Esophagus squamous epithelium (tissue), 5 donors: ENCODE measurements around the gene TMEM245. TPM values are rescaled to one million over a fixed set of nuclear protein-coding genes. Genes with fewer than 3 reads are reported as not detected.

Experiments
- DNase-seq: peaks from one replicate; lab custom pipeline; 2025; lab: John Stamatoyannopoulos, UW
- H3K27ac ChIP-seq, 4 donors: fragments of 200-600 bp; sonication (generic); one replicate each; pipeline ENCODE4 v1.5.1; 2016 to 2019; ENCODE audit warnings: mild to moderate bottlenecking in 1 of 4
- H3K27me3 ChIP-seq, 4 donors: fragments of 200-600 bp; sonication (generic); 1 replicate in 3 of 4; 2 replicates in 1 of 4; pipeline versions ENCODE4 v1.5.1 to v1.6.0; 2017 to 2021; ENCODE audit warnings: antibody characterized with exemption in 1 of 4
- H3K36me3 ChIP-seq, 3 donors: fragments of 200-600 bp; sonication (generic); one replicate each; pipeline ENCODE4 v1.5.1; 2016 to 2019
- H3K4me1 ChIP-seq, 3 donors: fragments of 200-600 bp; sonication (generic); one replicate each; pipeline ENCODE4 v1.5.1; 2017 to 2019
- H3K4me3 ChIP-seq, 4 donors: fragments of 200-600 bp; sonication (generic); 1 replicate in 3 of 4; 2 replicates in 1 of 4; pipeline ENCODE4 v1.5.1; 2016 to 2019; ENCODE audit warnings: mild to moderate bottlenecking in 2 of 4, moderate library complexity in 1 of 4
- H3K9me3 ChIP-seq, 3 donors: fragments of 200-600 bp; sonication (generic); one replicate each; pipeline ENCODE4 v1.5.1; 2016 to 2019
- CTCF ChIP-seq, 6 experiments: fragments of 450-650 bp in 4 of 6; fragments of 200-600 bp in 2 of 6; sonication (generic) in 2 of 6; IDR thresholded peaks; one replicate each; pipeline ENCODE4 v1.5.1; 2016 to 2019; ENCODE audit warnings: antibody characterized with exemption in 6 of 6, mild to moderate bottlenecking in 4 of 6, moderate library complexity in 4 of 6
- POLR2A ChIP-seq, 4 donors: fragments of 450-650 bp; IDR thresholded peaks; one replicate each; pipeline ENCODE4 v1.6.1; 2017; ENCODE audit warnings: antibody characterized with exemption in 4 of 4, mild to moderate bottlenecking in 4 of 4, moderate library complexity in 3 of 4
- WGBS, 2 donors: methylation state at CpG; one replicate each; pipeline ENCODE4 v1.1.5; 2018; 5-methylcytosine and 5-hydroxymethylcytosine counted together
- intact Hi-C: fragments of 100-400 bp; cut with DNase I; formaldehyde crosslinking; loops from one replicate; pipeline ENCODE4 v1.15.0; 2022
- total RNA-seq, 4 donors: library from RNA; depleted of rRNA; stranded (reverse); fragments of >200 nt; gene quantifications; one replicate each; pipeline ENCODE4 v1.1.0, GENCODE V29; 2016
- donor health status: DM: yes; HTN: yes; CAD: no.

Gene TMEM245
- total RNA-seq, 4 donors from 2014 or later, result 12.5 to 45.4 (median 25.9) TPM

- TF ChIP-seq POLR2A (IDR thresholded peaks at IDR 0.05) (no peak), CTCF (IDR thresholded peaks at IDR 0.05) (no peak)
- no peaks in the 10 kb centered on the region for H3K9me3 ChIP-seq
- no peaks in the 10 kb centered on the region for H3K27me3 ChIP-seq
- 0% methylated on average over 2 of the region's 29 CpGs; no CpG with 5 or more reads in 1 of the 2 donors for WGBS, 2 donors
- H3K27ac ChIP-seq, result peak overlapping the region; percentile 78 to 98 (median 94)
- peak overlapping the region; percentile 86 to 99 (median 98) for H3K4me3 ChIP-seq
- H3K36me3 ChIP-seq, result no peaks in the 10 kb centered on the region
- DNase-seq, result no peak
- peaks cover 30 to 65% (median 44%) of the 10 kb centered on the region in 3 donors for H3K4me1 ChIP-seq
- intact Hi-C loops, result no loop called here
Observed at GRCh38 chr9:109118808-109119438, 824 bp downstream of the TMEM245 start.

- 15 to 23% methylated on average over 10 to 13 of the region's 14 CpGs for WGBS, 2 donors
- no peaks in the 10 kb centered on the region for H3K27me3 ChIP-seq
- peaks cover 32 to 69% (median 45%) of the 10 kb centered on the region in 3 donors for H3K4me1 ChIP-seq
- H3K27ac ChIP-seq, result peak overlapping the region; percentile 78 to 98 (median 94)
- TF ChIP-seq POLR2A (IDR thresholded peaks at IDR 0.05) (no peak), CTCF (IDR thresholded peaks at IDR 0.05) (no peak)
- no peak for DNase-seq
- no peaks in the 10 kb centered on the region for H3K9me3 ChIP-seq
- intact Hi-C loops, result no loop called here
- no peaks in the 10 kb centered on the region for H3K36me3 ChIP-seq
- H3K4me3 ChIP-seq, result peak overlapping the region; percentile 86 to 99 (median 98)
Observed at GRCh38 chr9:109117856-109118807, 1.6 kb downstream of the TMEM245 start.

- H3K36me3 ChIP-seq, result no peaks in the 10 kb centered on the region
- H3K9me3 ChIP-seq, result no peaks in the 10 kb centered on the region
- H3K4me1 ChIP-seq, result peaks cover 32 to 85% (median 57%) of the 10 kb centered on the region in 3 donors
- peak overlapping the region in 3 of 4 donors; percentile 33 to 98 (median 81) for H3K27ac ChIP-seq
- WGBS, 2 donors, result 70 to 77% methylated on average over 3 of the region's 3 CpGs
- TF ChIP-seq POLR2A (IDR thresholded peaks at IDR 0.05) (no peak), CTCF (IDR thresholded peaks at IDR 0.05) (no peak)
- no peak overlapping the region for H3K4me3 ChIP-seq
- intact Hi-C loops, result no loop called here
- H3K27me3 ChIP-seq, result no peaks in the 10 kb centered on the region
- DNase-seq, result no peak
Observed at GRCh38 chr9:109115931-109116526, 3.7 kb downstream of the TMEM245 start.

- TF ChIP-seq POLR2A (IDR thresholded peaks at IDR 0.05) (no peak), CTCF (IDR thresholded peaks at IDR 0.05) (no peak)
- DNase-seq, result no peak
- Histone ChIP-seq H3K4me3 (peak overlapping the region in 1 of 4 donors; percentile 15), H3K36me3 (no peaks in the 10 kb centered on the region), H3K27me3 (no peaks in the 10 kb centered on the region), H3K27ac (peak overlapping the region; percentile 53 to 98 (median 74)), H3K9me3 (no peaks in the 10 kb centered on the region), H3K4me1 (peaks cover 28 to 92% (median 59%) of the 10 kb centered on the region in 3 donors)
- WGBS, 2 donors, result 30 to 43% methylated on average over 3 of the region's 3 CpGs
- intact Hi-C loops, result no loop called here
Observed at GRCh38 chr9:109114670-109115069, 5.1 kb downstream of the TMEM245 start.
